H9 (cell line): ENCODE results near the gene CAMTA1. TPM values are rescaled to one million over a fixed set of nuclear protein-coding genes. Genes with fewer than 3 reads are reported as not detected.

Experiments
- DNase-seq: peaks from one replicate; pipeline ENCODE4 v3.0.0-alpha.2; 2017
- H2AFZ ChIP-seq: one replicate; pipeline ENCODE4 v1.6.1; 2013; ENCODE audit warnings: mild to moderate bottlenecking, low read length, control low read depth, moderate library complexity
- H2AK5ac ChIP-seq: 2 replicates; pipeline ENCODE4 v1.6.1; 2013; ENCODE audit warnings: low read length, control low read depth, mixed read lengths; ENCODE audit not compliant: insufficient read length
- H2BK120ac ChIP-seq: one replicate; pipeline ENCODE4 v1.6.1; 2013; ENCODE audit warnings: low read depth, mild to moderate bottlenecking, low read length, control low read depth, inconsistent platforms; ENCODE audit not compliant: poor library complexity, severe bottlenecking
- H2BK12ac ChIP-seq: 2 replicates; pipeline ENCODE4 v1.6.1; 2013; ENCODE audit warnings: low read length, control low read depth, mixed read lengths, low read depth; ENCODE audit not compliant: insufficient read length
- H2BK15ac ChIP-seq: 2 replicates; pipeline ENCODE4 v1.6.1; 2013; ENCODE audit warnings: low read depth, low read length, control low read depth
- H2BK20ac ChIP-seq: one replicate; pipeline ENCODE4 v1.6.1; 2013; ENCODE audit warnings: low read depth, mild to moderate bottlenecking, low read length, control low read depth, inconsistent platforms; ENCODE audit not compliant: poor library complexity, severe bottlenecking
- H2BK5ac ChIP-seq: 2 replicates; pipeline ENCODE4 v1.6.1; 2013; ENCODE audit warnings: low read length, control low read depth, mixed read lengths; ENCODE audit not compliant: insufficient read length
- H3K14ac ChIP-seq: 2 replicates; pipeline ENCODE4 v1.6.1; 2013; ENCODE audit warnings: low read length, control low read depth; ENCODE audit not compliant: insufficient read depth
- H3K18ac ChIP-seq: 2 replicates; pipeline ENCODE4 v1.6.1; 2013; ENCODE audit warnings: low read depth, mild to moderate bottlenecking, mixed read lengths, low read length, control low read depth; ENCODE audit not compliant: insufficient read length
- H3K23ac ChIP-seq: 2 replicates; pipeline ENCODE4 v1.6.1; 2013; ENCODE audit warnings: low read length, control low read depth, mixed read lengths, low read depth; ENCODE audit not compliant: insufficient read length
- H3K23me2 ChIP-seq: 2 replicates; pipeline ENCODE4 v1.6.1; 2013; ENCODE audit warnings: low read depth, mild to moderate bottlenecking, mixed read lengths, low read length, control low read depth; ENCODE audit not compliant: insufficient read length, poor library complexity, severe bottlenecking
- H3K27ac ChIP-seq: 2 replicates; pipeline ENCODE4 v1.5.1; 2013; ENCODE audit warnings: low read length, control low read depth, mixed read lengths, low read depth; ENCODE audit not compliant: insufficient read length
- H3K27me3 ChIP-seq: 2 replicates; pipeline ENCODE4 v1.6.1; 2013; ENCODE audit warnings: low read length, control low read depth, inconsistent platforms; ENCODE audit not compliant: insufficient read depth
- H3K4ac ChIP-seq: 2 replicates; pipeline ENCODE4 v1.6.1; 2013; ENCODE audit warnings: low read depth, mild to moderate bottlenecking, control low read depth, inconsistent platforms, low read length, moderate library complexity
- H3K4me1 ChIP-seq: 2 replicates; pipeline ENCODE4 v1.6.1; 2013; ENCODE audit warnings: low read length, control low read depth, inconsistent platforms; ENCODE audit not compliant: insufficient read depth
- H3K4me2 ChIP-seq: 2 replicates; pipeline ENCODE4 v1.6.1; 2013; ENCODE audit warnings: low read length, control low read depth, mixed read lengths; ENCODE audit not compliant: insufficient read length, insufficient read depth
- H3K56ac ChIP-seq: 2 replicates; pipeline ENCODE4 v1.6.1; 2013; ENCODE audit warnings: low read depth, mild to moderate bottlenecking, mixed read lengths, low read length, control low read depth; ENCODE audit not compliant: insufficient read length
- H3K79me1 ChIP-seq: 2 replicates; pipeline ENCODE4 v1.6.1; 2013; ENCODE audit warnings: low read depth, mild to moderate bottlenecking, moderate library complexity, low read length, control low read depth, inconsistent platforms; ENCODE audit not compliant: insufficient read depth, poor library complexity, severe bottlenecking
- H3K79me2 ChIP-seq: 2 replicates; pipeline ENCODE4 v1.6.1; 2013; ENCODE audit warnings: low read length, control low read depth, inconsistent platforms; ENCODE audit not compliant: insufficient read depth
- H3K9ac ChIP-seq: 2 replicates; pipeline ENCODE4 v1.6.1; 2013; ENCODE audit warnings: low read length, control low read depth, mixed read lengths; ENCODE audit not compliant: insufficient read length; ENCODE audit errors: extremely low read depth
- H3K9me3 ChIP-seq: one replicate; pipeline ENCODE4 v1.6.1; 2013; ENCODE audit warnings: low read depth, low read length, inconsistent platforms; ENCODE audit not compliant: control insufficient read depth
- H3T11ph ChIP-seq: one replicate; pipeline ENCODE4 v1.6.1; 2013; ENCODE audit warnings: mild to moderate bottlenecking, low read length, control low read depth, inconsistent platforms
- H4K20me1 ChIP-seq: one replicate; pipeline ENCODE4 v1.6.1; 2013; ENCODE audit not compliant: control insufficient read depth, insufficient read length, insufficient read depth
- H4K5ac ChIP-seq: 2 replicates; pipeline ENCODE4 v1.6.1; 2013; ENCODE audit warnings: low read depth, mild to moderate bottlenecking, mixed read lengths, low read length, control low read depth; ENCODE audit not compliant: insufficient read length
- H4K8ac ChIP-seq: replicated peaks from 2 replicates; pipeline ENCODE4 v1.6.1; 2013; ENCODE audit warnings: low read length, control low read depth, mixed read lengths, low read depth; ENCODE audit not compliant: insufficient read length
- H4K91ac ChIP-seq: 2 replicates; pipeline ENCODE4 v1.6.1; 2013; ENCODE audit warnings: low read depth, mild to moderate bottlenecking, moderate library complexity, mixed read lengths, low read length, control low read depth; ENCODE audit not compliant: insufficient read length
- H3K27ac Mint-ChIP-seq, 3 experiments: 2 replicates in 2 of 3; 3 replicates in 1 of 3; pipeline ENCODE4 v1.8.0; 2020 to 2021; ENCODE audit warnings: mixed read lengths in 3 of 3, mild to moderate bottlenecking in 1 of 3, moderate library complexity in 1 of 3
- H3K27me3 Mint-ChIP-seq: 2 replicates; pipeline ENCODE4 v1.8.0; 2021; ENCODE audit warnings: low read depth, mild to moderate bottlenecking, moderate library complexity, mixed read lengths
- H3K36me3 Mint-ChIP-seq, 3 experiments: 2 replicates in 2 of 3; 3 replicates in 1 of 3; pipeline ENCODE4 v1.8.0; 2020 to 2021; ENCODE audit warnings: low read depth in 3 of 3, mixed read lengths in 3 of 3; ENCODE audit not compliant: insufficient read depth in 1 of 3
- H3K4me1 Mint-ChIP-seq, 2 experiments: 2 replicates each; pipeline ENCODE4 v1.8.0; 2020; ENCODE audit warnings: mixed read lengths in 2 of 2
- H3K4me3 Mint-ChIP-seq, 2 experiments: 2 replicates in 1 of 2; 3 replicates in 1 of 2; pipeline ENCODE4 v1.8.0; 2020 to 2021; ENCODE audit warnings: mild to moderate bottlenecking in 2 of 2, mixed read lengths in 2 of 2, moderate library complexity in 1 of 2
- H3K9me3 Mint-ChIP-seq, 2 experiments: 2 replicates in 1 of 2; 3 replicates in 1 of 2; pipeline ENCODE4 v1.8.0; 2020; ENCODE audit warnings: mild to moderate bottlenecking in 2 of 2, mixed read lengths in 2 of 2, moderate library complexity in 1 of 2
- WGBS: extraction: QIAGEN DNeasy Blood & Tissue Kit; methylation state at CpG from one replicate; pipeline ENCODE4 v1.1.7; 2013; ENCODE audit warnings: missing lambda C conversion rate, low lambda C conversion rate, mixed read lengths; ENCODE audit not compliant: insufficient read length; ENCODE audit errors: extremely low coverage; 5-methylcytosine and 5-hydroxymethylcytosine counted together
- total RNA-seq: library from RNA; stranded (reverse); gene quantifications from 2 replicates; pipeline ENCODE4 v1.2.1, GENCODE V29; 2021
- TF ChIP-seq, protein P1 (sequence below): fragments of 200-600 bp; sonication (generic); conservative IDR thresholded peaks from 3 replicates; pipeline ENCODE4 v1.8.0; 2021; ENCODE audit warnings: antibody characterized with exemption, mild to moderate bottlenecking

CAMTA1 gene
- total RNA-seq, 1 experiment from 2014 or later: 115 TPM

DNA sequence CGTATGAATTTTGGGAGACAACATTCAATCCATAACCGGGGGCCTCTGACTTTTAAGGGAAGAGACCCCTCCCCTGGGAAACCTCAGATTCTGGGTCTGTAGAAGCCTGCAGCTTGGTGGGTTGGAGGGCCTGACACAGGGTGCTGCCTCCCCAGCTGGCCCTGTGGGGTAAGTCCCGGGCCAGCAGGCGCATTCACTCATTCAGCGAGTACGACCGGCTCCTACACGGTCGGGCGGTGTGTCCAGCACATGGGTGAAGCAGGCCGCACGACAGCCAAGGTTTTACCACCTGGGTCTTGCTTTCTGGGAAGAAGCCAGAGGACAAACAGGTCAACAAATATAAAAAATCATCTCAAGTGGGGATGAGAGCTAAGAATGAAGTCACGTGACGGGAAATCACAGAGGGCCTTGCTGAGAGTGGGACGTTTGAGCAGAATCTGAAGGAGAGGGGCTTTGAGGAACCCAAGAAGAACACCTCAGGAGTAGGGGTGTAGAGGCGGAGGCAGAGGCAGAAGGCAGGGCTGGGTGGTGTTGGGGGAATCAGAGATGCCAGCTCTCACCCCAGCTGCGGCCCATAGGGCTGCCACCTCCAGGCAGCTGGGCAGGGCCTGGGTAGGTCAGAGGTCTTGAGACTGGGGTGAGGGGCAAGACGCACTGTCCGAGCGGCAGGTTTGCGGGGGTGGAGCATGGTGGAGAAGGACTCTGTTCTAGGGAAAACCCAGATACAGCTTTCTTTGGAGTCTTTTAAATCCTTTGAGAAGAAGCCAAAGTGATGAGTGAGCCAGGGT lies 652.5 kb downstream of the CAMTA1 start:
- Mint-ChIP-seq H3K4me1 (0 out of 4 replicates have a peak, but pooled peaks cover 0 to 4% of the 10 kb centered on the region in 2 experiments), H3K27ac (peak overlapping the region in 1 of 3 experiments; percentile 83; a peak in 3 of 7 replicates), H3K36me3 (peaks cover 0 to 6% (median 5%) of the 10 kb centered on the region in 3 experiments; a peak in 4 of 7 replicates), H3K4me3 (no peak overlapping the region), H3K27me3 (no peaks in the 10 kb centered on the region; the same call in 1 of the 2 replicates), H3K9me3 (peaks cover 6 to 8% of the 10 kb centered on the region in 2 experiments)
- no peaks in the 10 kb centered on the region for H3K4me1 ChIP-seq
- no peak for DNase-seq
- no peaks in the 10 kb centered on the region for H3K23me2 ChIP-seq
- H3K14ac ChIP-seq: no peak overlapping the region
- no peak overlapping the region for H3K56ac ChIP-seq
- no peaks in the 10 kb centered on the region for H3K27me3 ChIP-seq
- no peak overlapping the region for H3K9ac ChIP-seq
- no peak overlapping the region for H4K5ac ChIP-seq
- H4K20me1 ChIP-seq: no peaks in the 10 kb centered on the region
- no peak overlapping the region for H3K18ac ChIP-seq
- no peak overlapping the region for H2BK120ac ChIP-seq
- no peaks in the 10 kb centered on the region for H3K79me2 ChIP-seq
- H3K23ac ChIP-seq: no peak overlapping the region
- H3K4ac ChIP-seq: no peak overlapping the region
- H4K8ac ChIP-seq: no peak overlapping the region
- H3T11ph ChIP-seq: no peak overlapping the region
- H2AFZ ChIP-seq: no peak overlapping the region
- no peak overlapping the region for H2BK5ac ChIP-seq
- no peak overlapping the region for H3K27ac ChIP-seq
- no peak overlapping the region for H2BK20ac ChIP-seq
- H3K79me1 ChIP-seq: no peaks in the 10 kb centered on the region
- H3K9me3 ChIP-seq: peaks cover 4% of the 10 kb centered on the region
- no peak overlapping the region for H3K4me2 ChIP-seq
- H2BK15ac ChIP-seq: no peak overlapping the region
- no peak overlapping the region for H4K91ac ChIP-seq
- H2BK12ac ChIP-seq: no peak overlapping the region
- WGBS: no CpG with 5 or more reads among the region's 21 CpGs
- TF ChIP-seq, protein P1, sequence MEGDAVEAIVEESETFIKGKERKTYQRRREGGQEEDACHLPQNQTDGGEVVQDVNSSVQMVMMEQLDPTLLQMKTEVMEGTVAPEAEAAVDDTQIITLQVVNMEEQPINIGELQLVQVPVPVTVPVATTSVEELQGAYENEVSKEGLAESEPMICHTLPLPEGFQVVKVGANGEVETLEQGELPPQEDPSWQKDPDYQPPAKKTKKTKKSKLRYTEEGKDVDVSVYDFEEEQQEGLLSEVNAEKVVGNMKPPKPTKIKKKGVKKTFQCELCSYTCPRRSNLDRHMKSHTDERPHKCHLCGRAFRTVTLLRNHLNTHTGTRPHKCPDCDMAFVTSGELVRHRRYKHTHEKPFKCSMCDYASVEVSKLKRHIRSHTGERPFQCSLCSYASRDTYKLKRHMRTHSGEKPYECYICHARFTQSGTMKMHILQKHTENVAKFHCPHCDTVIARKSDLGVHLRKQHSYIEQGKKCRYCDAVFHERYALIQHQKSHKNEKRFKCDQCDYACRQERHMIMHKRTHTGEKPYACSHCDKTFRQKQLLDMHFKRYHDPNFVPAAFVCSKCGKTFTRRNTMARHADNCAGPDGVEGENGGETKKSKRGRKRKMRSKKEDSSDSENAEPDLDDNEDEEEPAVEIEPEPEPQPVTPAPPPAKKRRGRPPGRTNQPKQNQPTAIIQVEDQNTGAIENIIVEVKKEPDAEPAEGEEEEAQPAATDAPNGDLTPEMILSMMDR: no peak
- H2AK5ac ChIP-seq: no peak overlapping the region
